Measurements from ENCODE around the gene NTRK3.

Gene NTRK3

GRCh38 chr15:88252441-88252840 is 4.1 kb downstream of the NTRK3 start:
- Histone ChIP-seq H3K9me3 (ENCODE audit: low read depth, low read length) (no peaks in the 10 kb centered on the region), H3K36me3 (ENCODE audit: insufficient read depth, low read length) (no peaks in the 10 kb centered on the region), H3K4me3 (no peak overlapping the region), H3K9ac (ENCODE audit: insufficient read length) (no peak overlapping the region), H3K27ac (no peak overlapping the region)
- no peak for DNase-seq (ENCODE audit: low read depth, low spot score)
- TF ChIP-seq EZH2 (IDR thresholded peaks at IDR 0.05), result no peak

- Histone ChIP-seq H3K4me3 (no peak overlapping the region), H3K9me3 (ENCODE audit: low read depth, low read length) (no peaks in the 10 kb centered on the region), H3K27ac (no peak overlapping the region), H3K36me3 (ENCODE audit: insufficient read depth, low read length) (no peaks in the 10 kb centered on the region), H3K9ac (ENCODE audit: insufficient read length) (no peak overlapping the region)
- TF ChIP-seq POLR2AphosphoS5 (IDR thresholded peaks at IDR 0.05; ENCODE audit: borderline replicate concordance, low read depth, low read length), result no peak
- TF ChIP-seq EZH2 (IDR thresholded peaks at IDR 0.05), result no peak
- no peak for TF ChIP-seq FOXP2 (optimal IDR thresholded peaks at IDR 0.05; ENCODE audit: control extremely low read depth, extremely low read length, insufficient read depth)
- DNase-seq (ENCODE audit: low read depth, low spot score), result no peak
Observed at GRCh38 chr15:88250826-88251225, 5.7 kb downstream of the NTRK3 start.

GRCh38 chr15:88249220-88249619 is 7.3 kb downstream of the NTRK3 start:
- TF ChIP-seq FOXP2 (optimal IDR thresholded peaks at IDR 0.05; ENCODE audit: control extremely low read depth, extremely low read length, insufficient read depth) (no peak), POLR2AphosphoS5 (IDR thresholded peaks at IDR 0.05; ENCODE audit: borderline replicate concordance, low read depth, low read length) (no peak), EZH2 (IDR thresholded peaks at IDR 0.05) (no peak)
- Histone ChIP-seq H3K36me3 (ENCODE audit: insufficient read depth, low read length) (no peaks in the 10 kb centered on the region), H3K4me3 (no peak overlapping the region), H3K27ac (no peak overlapping the region), H3K9ac (ENCODE audit: insufficient read length) (no peak overlapping the region), H3K9me3 (ENCODE audit: low read depth, low read length) (no peaks in the 10 kb centered on the region)
- no peak for DNase-seq (ENCODE audit: low read depth, low spot score)

- DNase-seq (ENCODE audit: low read depth, low spot score), result no peak
- Histone ChIP-seq H3K9ac (ENCODE audit: insufficient read length) (no peak overlapping the region), H3K36me3 (ENCODE audit: insufficient read depth, low read length) (no peaks in the 10 kb centered on the region), H3K27ac (no peak overlapping the region), H3K9me3 (ENCODE audit: low read depth, low read length) (no peaks in the 10 kb centered on the region), H3K4me3 (no peak overlapping the region)
- TF ChIP-seq FOXP2 (optimal IDR thresholded peaks at IDR 0.05; ENCODE audit: control extremely low read depth, extremely low read length, insufficient read depth) (no peak), EZH2 (IDR thresholded peaks at IDR 0.05) (no peak), POLR2AphosphoS5 (IDR thresholded peaks at IDR 0.05; ENCODE audit: borderline replicate concordance, low read depth, low read length) (no peak)
Observed at GRCh38 chr15:88247914-88248313, 8.6 kb downstream of the NTRK3 start.

GRCh38 chr15:88246666-88247446 is 9.7 kb downstream of the NTRK3 start:
- DNase-seq (ENCODE audit: low read depth, low spot score), result no peak
- Histone ChIP-seq H3K9ac (ENCODE audit: insufficient read length) (no peak overlapping the region), H3K9me3 (ENCODE audit: low read depth, low read length) (no peaks in the 10 kb centered on the region), H3K27ac (no peak overlapping the region), H3K4me3 (no peak overlapping the region), H3K36me3 (ENCODE audit: insufficient read depth, low read length) (no peaks in the 10 kb centered on the region)
- TF ChIP-seq FOXP2 (optimal IDR thresholded peaks at IDR 0.05; ENCODE audit: control extremely low read depth, extremely low read length, insufficient read depth) (no peak), POLR2AphosphoS5 (IDR thresholded peaks at IDR 0.05; ENCODE audit: borderline replicate concordance, low read depth, low read length) (no peak), EZH2 (IDR thresholded peaks at IDR 0.05) (no peak)

GRCh38 chr15:88246081-88246480 is 10.5 kb downstream of the NTRK3 start:
- Histone ChIP-seq H3K9ac (ENCODE audit: insufficient read length) (no peak overlapping the region), H3K27ac (no peak overlapping the region), H3K4me3 (no peak overlapping the region), H3K9me3 (ENCODE audit: low read depth, low read length) (no peaks in the 10 kb centered on the region), H3K36me3 (ENCODE audit: insufficient read depth, low read length) (no peaks in the 10 kb centered on the region)
- DNase-seq (ENCODE audit: low read depth, low spot score), result no peak
- TF ChIP-seq FOXP2 (optimal IDR thresholded peaks at IDR 0.05; ENCODE audit: control extremely low read depth, extremely low read length, insufficient read depth) (no peak), EZH2 (IDR thresholded peaks at IDR 0.05) (no peak), POLR2AphosphoS5 (IDR thresholded peaks at IDR 0.05; ENCODE audit: borderline replicate concordance, low read depth, low read length) (no peak)

GRCh38 chr15:88243895-88244787 is 12.4 kb downstream of the NTRK3 start:
- H3K4me3 ChIP-seq, result no peak overlapping the region
- no peak overlapping the region for H3K27ac ChIP-seq
- TF ChIP-seq EZH2 (IDR thresholded peaks at IDR 0.05) (no peak), FOXP2 (optimal IDR thresholded peaks at IDR 0.05; ENCODE audit: control extremely low read depth, extremely low read length, insufficient read depth) (no peak), POLR2AphosphoS5 (IDR thresholded peaks at IDR 0.05; ENCODE audit: borderline replicate concordance, low read depth, low read length) (no peak)
- no peaks in the 10 kb centered on the region for H3K36me3 ChIP-seq (ENCODE audit: insufficient read depth, low read length)
- H3K9me3 ChIP-seq (ENCODE audit: low read depth, low read length), result no peaks in the 10 kb centered on the region
- DNase-seq (ENCODE audit: low read depth, low spot score), result no peak
- H3K9ac ChIP-seq (ENCODE audit: insufficient read length), result no peak overlapping the region

Data from SK-N-MC (cell line).